Ishikawa (cell line): ENCODE measurements around the gene FXYD7.

ENCODE experiments used
- CEBPB ChIP-seq: IDR thresholded peaks from 2 replicates; pipeline ENCODE4 v1.6.1; 2012
- CREB1 ChIP-seq: IDR thresholded peaks from 2 replicates; pipeline ENCODE4 v1.6.1; 2012; ENCODE audit warnings: low read depth
- EGR1 ChIP-seq: IDR thresholded peaks from 2 replicates; pipeline ENCODE4 v1.6.1; 2012
- EP300 ChIP-seq: IDR thresholded peaks from 2 replicates; pipeline ENCODE4 v1.6.1; 2012; ENCODE audit warnings: borderline replicate concordance
- FOXM1 ChIP-seq: IDR thresholded peaks from 2 replicates; pipeline ENCODE4 v1.6.1; 2012; ENCODE audit warnings: low read depth, borderline replicate concordance
- NFIC ChIP-seq: IDR thresholded peaks from 2 replicates; pipeline ENCODE4 v1.6.1; 2012
- RAD21 ChIP-seq: IDR thresholded peaks from 2 replicates; pipeline ENCODE4 v1.6.1; 2012; ENCODE audit warnings: low read depth
- REST ChIP-seq: IDR thresholded peaks from 2 replicates; pipeline ENCODE4 v1.6.1; 2012; ENCODE audit warnings: low read depth, mild to moderate bottlenecking
- TAF1 ChIP-seq: IDR thresholded peaks from 2 replicates; pipeline ENCODE4 v1.6.1; 2012; ENCODE audit warnings: low read depth, mild to moderate bottlenecking
- TCF12 ChIP-seq: IDR thresholded peaks from 2 replicates; pipeline ENCODE4 v1.6.1; 2012; ENCODE audit warnings: low read depth
- YY1 ChIP-seq: IDR thresholded peaks from 2 replicates; pipeline ENCODE4 v1.6.1; 2012; ENCODE audit warnings: low read depth
- TF ChIP-seq, protein P1 (sequence below): IDR thresholded peaks from 2 replicates; pipeline ENCODE4 v1.6.1; 2012
- TF ChIP-seq, protein P2 (sequence below): IDR thresholded peaks from 2 replicates; pipeline ENCODE4 v1.6.1; 2012

- TF ChIP-seq CREB1 (no peak), EP300 (no peak), CEBPB (no peak), NFIC (no peak), TCF12 (no peak), YY1 (no peak), TAF1 (no peak), REST (no peak), FOXM1 (no peak), RAD21 (no peak), EGR1 (no peak)
- TF ChIP-seq, protein P1, sequence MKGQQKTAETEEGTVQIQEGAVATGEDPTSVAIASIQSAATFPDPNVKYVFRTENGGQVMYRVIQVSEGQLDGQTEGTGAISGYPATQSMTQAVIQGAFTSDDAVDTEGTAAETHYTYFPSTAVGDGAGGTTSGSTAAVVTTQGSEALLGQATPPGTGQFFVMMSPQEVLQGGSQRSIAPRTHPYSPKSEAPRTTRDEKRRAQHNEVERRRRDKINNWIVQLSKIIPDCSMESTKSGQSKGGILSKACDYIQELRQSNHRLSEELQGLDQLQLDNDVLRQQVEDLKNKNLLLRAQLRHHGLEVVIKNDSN: no peak
- TF ChIP-seq, protein P2, sequence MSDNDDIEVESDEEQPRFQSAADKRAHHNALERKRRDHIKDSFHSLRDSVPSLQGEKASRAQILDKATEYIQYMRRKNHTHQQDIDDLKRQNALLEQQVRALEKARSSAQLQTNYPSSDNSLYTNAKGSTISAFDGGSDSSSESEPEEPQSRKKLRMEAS: no peak
These were observed 33.5 kb upstream of the FXYD7 start for GRCh38 chr19:35109395-35110112.
